ENCODE measurements around the gene TNP2. TPM values are rescaled to one million over a fixed set of nuclear protein-coding genes. Genes with fewer than 3 reads are reported as not detected.

Gene TNP2
- total RNA-seq (not detected), polyA plus RNA-seq (not detected)
- long read RNA-seq, donor 1: 0 reads
- long read RNA-seq, donor 2: 0 reads

- no peak for ATAC-seq
- WGBS, 3 donors: 89 to 95% (median 92%) methylated on average over 9 to 11 of the region's 11 CpGs
- intact Hi-C loops (cut with DNase I): no loop called here
These were observed at the start of gene TNP2 for GRCh38 chr16:11268921-11269375. TNP2 (minus strand) TSS chr16:11269325; CDS start chr16:11269262, 63 bp downstream.

GRCh38 chr16:11318817-11319216 lies 49.7 kb upstream of the TNP2 start:
- DNase-seq (no peak), ATAC-seq (no peak)
- Histone ChIP-seq H3K9me3 (no peaks in the 10 kb centered on the region), H3K36me3 (ENCODE audit: insufficient read depth in 1 of 2, low read depth in 1 of 2) (no peaks in the 10 kb centered on the region), H3K27ac (no peak overlapping the region), H3K27me3 (ENCODE audit: insufficient read depth in 3 of 3, low read length in 2 of 3) (peaks cover 0 to 8% (median 0%) of the 10 kb centered on the region in 3 donors), H3K4me3 (no peak overlapping the region), H3K4me1 (no peaks in the 10 kb centered on the region)
- intact Hi-C loops (cut with DNase I): no loop called here
- 82 to 89% (median 88%) methylated on average over 8 of the region's 8 CpGs for WGBS, 3 donors
- TF ChIP-seq CTCF (IDR thresholded peaks at IDR 0.05): no peak

More at GRCh38 chr16:11268921-11269375, at the start of gene TNP2:
- H3K36me3 ChIP-seq (ENCODE audit: insufficient read depth in 1 of 2, low read depth in 1 of 2): no peaks in the 10 kb centered on the region
- H3K9me3 ChIP-seq: no peaks in the 10 kb centered on the region
- no peak for DNase-seq
- H3K27ac ChIP-seq: no peak within 1 kb of the TSS
- no peak for TF ChIP-seq CTCF (IDR thresholded peaks at IDR 0.05)
- H3K4me1 ChIP-seq: no peaks in the 10 kb centered on the region
- no peaks in the 10 kb centered on the region for H3K27me3 ChIP-seq (ENCODE audit: insufficient read depth in 3 of 3, low read length in 2 of 3)
- no peak within 1 kb of the TSS for H3K4me3 ChIP-seq

- no peak for TF ChIP-seq CTCF (IDR thresholded peaks at IDR 0.05)
- no peaks in the 10 kb centered on the region for H3K4me1 ChIP-seq
- H3K4me3 ChIP-seq: no peak overlapping the region
- ATAC-seq: no peak
- 58 to 65% (median 64%) methylated on average over 23 of the region's 23 CpGs for WGBS, 3 donors
- H3K27me3 ChIP-seq (ENCODE audit: insufficient read depth in 3 of 3, low read length in 2 of 3): peaks cover 0 to 8% (median 0%) of the 10 kb centered on the region in 3 donors
- H3K36me3 ChIP-seq (ENCODE audit: insufficient read depth in 1 of 2, low read depth in 1 of 2): no peaks in the 10 kb centered on the region
- no peaks in the 10 kb centered on the region for H3K9me3 ChIP-seq
- no peak overlapping the region for H3K27ac ChIP-seq
- DNase-seq: no peak
- intact Hi-C loops (cut with DNase I): no loop called here
These were observed 47.3 kb upstream of the TNP2 start for GRCh38 chr16:11316331-11317015.

- ATAC-seq (no peak), DNase-seq (no peak)
- no peaks in the 10 kb centered on the region for H3K36me3 ChIP-seq (ENCODE audit: insufficient read depth in 1 of 2, low read depth in 1 of 2)
- TF ChIP-seq CTCF (IDR thresholded peaks at IDR 0.05): no peak
- peaks cover 0 to 8% (median 0%) of the 10 kb centered on the region in 3 donors for H3K27me3 ChIP-seq (ENCODE audit: insufficient read depth in 3 of 3, low read length in 2 of 3)
- H3K4me3 ChIP-seq: no peak overlapping the region
- no peaks in the 10 kb centered on the region for H3K4me1 ChIP-seq
- intact Hi-C loops (cut with DNase I): no loop called here
- WGBS, 3 donors: 36 to 47% (median 43%) methylated on average over 13 of the region's 13 CpGs
- no peaks in the 10 kb centered on the region for H3K9me3 ChIP-seq
- no peak overlapping the region for H3K27ac ChIP-seq
These were observed 46.4 kb upstream of the TNP2 start for GRCh38 chr16:11315510-11315909.
